GM18520 (cell line): Measurements from ENCODE around the gene LRRC7.

Source experiments
- ATAC-seq: cut with Tn5 transposase; IDR thresholded peaks from one replicate; pipeline ENCODE4 v1.9.1; 2021; ENCODE audit not compliant: unreplicated experiment

LRRC7 gene

DNA sequence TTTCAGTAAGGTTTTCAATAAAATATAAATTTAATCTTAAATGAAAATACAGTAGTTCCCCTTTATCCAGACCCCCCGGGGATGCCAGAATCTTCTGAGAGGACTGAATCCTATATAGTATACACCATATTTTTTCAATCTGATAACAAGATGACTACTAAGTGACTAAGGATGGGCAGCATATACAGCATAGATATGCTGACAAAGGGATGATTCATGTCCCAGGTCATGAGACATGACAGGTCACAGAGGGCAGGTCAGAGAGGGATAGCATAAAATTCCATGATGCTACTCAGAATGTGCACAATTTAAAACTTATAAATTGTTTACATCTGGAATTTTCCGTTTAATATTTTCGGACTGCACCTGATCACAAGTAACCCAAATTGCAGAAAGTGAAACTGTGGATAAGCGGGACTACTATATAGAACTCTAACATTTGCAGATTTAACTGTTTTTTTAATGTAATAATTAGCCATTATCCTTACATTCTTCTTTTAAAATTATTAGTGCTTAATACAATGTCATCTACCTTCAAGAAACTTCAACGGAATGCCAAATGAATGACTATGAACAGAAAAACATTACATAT lies 588.9 kb downstream of the LRRC7 start:
- no peak for ATAC-seq

DNA sequence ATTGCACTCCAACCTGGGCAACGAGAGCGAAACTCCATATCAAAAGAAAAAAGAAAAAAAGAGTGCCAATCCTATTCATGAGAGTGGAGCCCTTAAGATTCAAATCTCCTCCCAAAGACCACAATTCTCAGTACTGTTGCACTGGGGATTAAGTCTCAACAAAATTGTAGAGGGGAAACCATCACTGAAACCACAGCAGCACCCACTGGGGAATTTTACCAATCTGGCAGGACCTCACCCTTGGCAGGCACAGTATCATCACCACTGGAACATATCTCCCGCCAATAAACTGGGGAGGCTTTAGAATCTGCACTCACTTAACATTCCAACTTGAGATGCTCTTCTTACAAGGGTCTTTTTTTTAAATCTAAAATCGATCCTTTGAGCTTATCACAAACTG lies 596.6 kb downstream of the LRRC7 start:
- no peak for ATAC-seq

DNA sequence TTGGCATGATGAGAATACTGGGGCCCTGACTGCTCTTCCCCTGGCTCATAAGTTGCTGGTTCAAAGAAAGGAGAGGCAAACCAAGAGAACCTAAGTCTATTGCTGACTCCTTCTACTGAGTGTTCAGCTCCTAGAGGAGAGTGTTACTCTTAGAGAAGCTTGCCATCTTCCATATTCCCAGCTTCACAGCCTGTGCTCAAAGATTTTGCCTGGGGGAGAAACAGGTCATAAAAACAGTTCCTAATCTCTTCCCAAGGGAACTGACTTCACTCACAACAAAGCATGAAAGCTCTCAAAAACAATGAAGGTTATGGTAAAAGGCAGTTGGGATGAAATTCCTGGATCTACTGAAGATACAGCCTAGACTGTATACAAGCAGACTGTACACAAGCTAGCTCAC lies 600.6 kb downstream of the LRRC7 start:
- no peak for ATAC-seq

DNA sequence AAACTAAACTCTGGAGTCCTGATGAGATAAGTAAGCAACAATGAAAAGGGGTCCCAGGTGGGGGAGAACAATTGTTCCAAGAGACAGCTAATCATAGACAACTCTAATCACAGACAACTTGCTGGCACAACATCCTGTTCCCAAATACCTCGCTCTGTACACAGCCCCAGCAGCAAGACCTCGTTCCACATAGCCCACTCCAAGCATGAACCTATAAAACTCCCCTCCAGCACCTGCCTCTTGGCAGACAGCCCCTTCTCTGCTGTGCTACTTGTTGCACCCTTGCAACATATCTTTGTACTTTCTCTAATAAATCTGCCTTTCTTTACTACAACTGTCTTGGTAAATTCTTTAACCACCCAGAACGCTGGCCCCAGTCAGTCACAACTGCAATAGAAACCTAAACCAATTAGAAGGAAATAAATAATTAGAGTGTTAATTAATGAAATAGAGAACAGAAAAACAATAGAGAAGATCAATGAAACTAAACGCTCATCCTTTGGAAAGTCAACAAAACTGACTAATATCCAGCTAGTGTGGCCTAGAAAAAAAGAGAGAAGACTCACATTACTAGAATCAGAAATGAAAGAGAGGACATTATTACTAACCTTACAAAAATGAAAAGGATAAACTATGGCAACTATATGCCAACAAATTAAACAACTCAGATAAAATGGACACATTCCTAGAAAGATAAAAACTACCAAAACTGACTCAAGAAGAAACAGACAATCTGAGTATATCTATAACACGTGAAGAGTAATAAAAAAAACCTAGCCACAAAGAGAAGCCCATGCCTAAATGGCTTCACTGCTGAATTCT lies 601.5 kb downstream of the LRRC7 start:
- no peak for ATAC-seq

DNA sequence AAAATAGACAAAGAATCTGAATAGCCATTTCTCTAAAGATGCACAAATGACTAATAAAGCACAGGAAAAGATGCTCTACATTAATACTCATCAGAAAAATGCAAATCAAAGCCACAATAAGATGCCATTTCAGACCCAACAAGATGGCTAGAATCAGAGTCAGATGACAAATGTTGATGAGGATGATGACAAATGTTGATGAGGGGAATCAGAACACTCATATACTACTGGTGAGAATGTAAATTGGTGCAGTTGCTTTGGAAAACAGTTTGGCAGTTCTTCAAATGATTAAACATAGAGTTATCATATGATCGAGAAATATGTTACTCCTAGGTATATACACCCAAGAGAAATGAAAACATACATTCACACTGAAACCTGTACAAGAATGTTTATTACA lies 603.8 kb downstream of the LRRC7 start:
- ATAC-seq, result no peak
